Measurements from ENCODE around the gene CACNA1D.

DNA sequence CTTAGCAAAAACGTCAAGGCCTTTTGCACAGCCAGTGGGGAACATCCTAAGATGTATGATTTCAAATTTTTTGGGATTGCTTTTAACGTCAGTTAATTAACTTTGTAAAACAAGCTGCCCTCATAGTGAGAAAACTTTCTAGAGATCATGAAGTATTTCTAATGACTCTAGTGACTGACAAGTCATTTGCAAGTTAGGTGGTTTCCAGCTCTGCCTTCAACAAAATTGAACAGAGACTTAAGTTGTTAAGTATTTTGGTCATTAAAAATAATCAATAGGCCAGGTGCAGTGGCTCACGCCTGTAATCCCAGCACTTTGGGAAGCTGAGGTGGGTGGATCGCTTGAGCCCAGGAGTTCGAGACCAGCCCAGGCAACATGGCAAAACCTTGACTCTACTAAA is 280.6 kb downstream of the CACNA1D start:
- TF ChIP-seq, protein P1, sequence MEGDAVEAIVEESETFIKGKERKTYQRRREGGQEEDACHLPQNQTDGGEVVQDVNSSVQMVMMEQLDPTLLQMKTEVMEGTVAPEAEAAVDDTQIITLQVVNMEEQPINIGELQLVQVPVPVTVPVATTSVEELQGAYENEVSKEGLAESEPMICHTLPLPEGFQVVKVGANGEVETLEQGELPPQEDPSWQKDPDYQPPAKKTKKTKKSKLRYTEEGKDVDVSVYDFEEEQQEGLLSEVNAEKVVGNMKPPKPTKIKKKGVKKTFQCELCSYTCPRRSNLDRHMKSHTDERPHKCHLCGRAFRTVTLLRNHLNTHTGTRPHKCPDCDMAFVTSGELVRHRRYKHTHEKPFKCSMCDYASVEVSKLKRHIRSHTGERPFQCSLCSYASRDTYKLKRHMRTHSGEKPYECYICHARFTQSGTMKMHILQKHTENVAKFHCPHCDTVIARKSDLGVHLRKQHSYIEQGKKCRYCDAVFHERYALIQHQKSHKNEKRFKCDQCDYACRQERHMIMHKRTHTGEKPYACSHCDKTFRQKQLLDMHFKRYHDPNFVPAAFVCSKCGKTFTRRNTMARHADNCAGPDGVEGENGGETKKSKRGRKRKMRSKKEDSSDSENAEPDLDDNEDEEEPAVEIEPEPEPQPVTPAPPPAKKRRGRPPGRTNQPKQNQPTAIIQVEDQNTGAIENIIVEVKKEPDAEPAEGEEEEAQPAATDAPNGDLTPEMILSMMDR (conservative IDR thresholded peaks at IDR 0.05; ENCODE audit: low read depth, low read length): no peak
- TF ChIP-seq EZH2 (IDR thresholded peaks at IDR 0.05; ENCODE audit: borderline replicate concordance, low read depth, low read length, poor library complexity, severe bottlenecking): no peak

All from A673 (cell line).